Stimulated activated CD4-positive, alpha-beta T cell treated with anti-CD3 and anti-CD28 coated beads, Interleukin-15, amount 100 ng/mL, for 1 hour (primary cell): ENCODE measurements around the gene PLCD3.

ENCODE experiments used
- DNase-seq, 2 donors: peaks; one replicate each; pipeline ENCODE4 v3.0.0-alpha.2; 2020; ENCODE audit warnings: low read depth in 1 of 2, low spot score in 1 of 2

Gene PLCD3

DNA sequence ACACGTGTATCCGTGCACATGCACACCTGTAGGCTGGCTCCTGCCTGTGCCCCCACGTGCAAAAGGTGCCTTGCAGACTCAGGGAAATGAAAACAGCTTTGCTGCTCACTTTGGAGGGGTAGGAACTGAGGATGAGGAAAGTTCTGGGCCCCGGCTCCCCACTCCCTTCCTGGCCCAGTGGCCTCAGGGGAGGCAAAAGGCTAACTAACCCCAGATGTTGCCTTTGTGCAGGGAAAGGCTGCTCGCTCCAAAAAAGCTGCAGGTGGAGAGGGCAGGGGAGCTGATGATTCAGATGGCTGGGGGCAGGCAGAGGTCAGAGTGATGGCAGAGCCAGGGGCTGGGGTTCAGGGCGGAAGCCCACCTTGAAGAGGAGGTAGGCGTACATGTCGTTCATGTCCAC lies 12.4 kb downstream of the PLCD3 start:
- no peak for DNase-seq

DNA sequence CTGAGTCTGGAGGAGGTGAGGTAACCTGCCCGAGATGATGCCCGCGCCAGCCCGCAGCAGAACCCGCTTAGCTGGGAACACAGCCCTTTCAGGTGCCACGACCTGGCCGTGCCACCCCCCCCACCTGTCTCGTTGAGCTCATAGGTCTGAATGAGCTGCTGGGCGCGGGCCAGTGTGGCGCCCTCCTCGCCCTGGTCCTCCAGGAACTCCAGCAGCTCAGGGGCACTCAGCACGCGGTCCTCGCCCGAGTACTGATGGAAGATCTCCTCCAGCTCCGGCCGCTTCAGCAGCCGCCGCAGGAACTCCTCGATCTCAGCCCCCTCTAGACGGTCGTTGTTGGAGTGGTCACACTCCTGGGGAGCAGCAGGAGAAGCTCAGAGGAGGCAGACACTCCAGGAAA lies 13.6 kb downstream of the PLCD3 start:
- no peak for DNase-seq

DNA sequence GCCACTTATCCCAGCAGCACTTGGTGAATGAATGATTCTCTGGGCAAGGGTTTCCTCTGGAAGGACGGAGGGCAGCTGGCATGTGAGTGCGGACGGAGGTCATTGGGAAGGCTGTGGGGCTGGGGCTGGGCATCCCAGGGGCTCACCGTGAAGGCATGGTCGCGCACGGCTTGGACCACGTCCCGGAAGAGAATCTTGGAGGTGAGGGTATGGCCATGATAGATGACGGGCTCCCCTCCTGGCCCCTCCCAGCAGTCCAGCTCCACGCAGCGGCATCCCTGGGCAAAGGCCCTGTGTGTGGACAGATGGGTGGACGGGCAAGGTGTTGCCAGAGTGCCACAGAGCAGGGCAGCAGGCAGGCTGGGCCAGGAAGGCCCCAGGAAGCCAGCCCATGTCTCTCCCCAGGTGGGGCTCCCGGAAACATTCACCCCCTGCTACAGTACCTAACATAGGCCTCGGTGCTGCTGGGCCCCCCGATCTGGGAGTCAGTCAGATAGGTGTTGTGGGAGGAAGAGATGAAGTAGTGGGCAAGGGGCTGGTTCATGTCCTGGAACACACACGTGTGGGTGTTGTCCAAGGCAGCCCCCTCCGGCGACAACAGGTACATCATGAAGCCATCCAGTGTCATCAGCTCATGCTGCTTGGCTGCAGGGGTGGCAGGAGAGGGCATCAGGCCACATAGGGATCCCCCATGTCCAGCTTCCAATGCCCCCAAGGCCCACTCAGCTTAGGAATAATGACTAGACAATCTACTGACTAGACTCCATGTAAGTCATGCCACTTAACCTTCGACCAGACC lies 14.3 kb downstream of the PLCD3 start:
- DNase-seq = no peak

DNA sequence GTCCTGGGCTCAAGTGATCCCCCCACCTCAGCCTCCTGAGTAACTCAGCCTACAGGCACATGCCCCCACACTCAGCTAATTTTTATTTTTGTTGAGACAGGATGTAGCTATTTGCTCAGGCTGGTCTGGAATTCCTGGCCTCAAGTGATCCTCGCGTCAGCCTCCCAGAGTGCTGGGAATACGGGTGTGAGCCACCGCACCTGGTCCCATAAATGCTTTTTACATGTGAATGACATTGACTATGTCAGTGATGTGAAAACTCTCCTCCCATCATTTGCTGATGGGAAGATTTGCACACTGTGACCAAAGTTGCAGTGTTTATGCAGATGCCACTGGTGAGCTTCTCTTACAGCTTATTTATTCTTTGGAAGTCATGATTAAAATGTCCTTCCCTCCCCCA lies 15.0 kb downstream of the PLCD3 start:
- DNase-seq = no peak

DNA sequence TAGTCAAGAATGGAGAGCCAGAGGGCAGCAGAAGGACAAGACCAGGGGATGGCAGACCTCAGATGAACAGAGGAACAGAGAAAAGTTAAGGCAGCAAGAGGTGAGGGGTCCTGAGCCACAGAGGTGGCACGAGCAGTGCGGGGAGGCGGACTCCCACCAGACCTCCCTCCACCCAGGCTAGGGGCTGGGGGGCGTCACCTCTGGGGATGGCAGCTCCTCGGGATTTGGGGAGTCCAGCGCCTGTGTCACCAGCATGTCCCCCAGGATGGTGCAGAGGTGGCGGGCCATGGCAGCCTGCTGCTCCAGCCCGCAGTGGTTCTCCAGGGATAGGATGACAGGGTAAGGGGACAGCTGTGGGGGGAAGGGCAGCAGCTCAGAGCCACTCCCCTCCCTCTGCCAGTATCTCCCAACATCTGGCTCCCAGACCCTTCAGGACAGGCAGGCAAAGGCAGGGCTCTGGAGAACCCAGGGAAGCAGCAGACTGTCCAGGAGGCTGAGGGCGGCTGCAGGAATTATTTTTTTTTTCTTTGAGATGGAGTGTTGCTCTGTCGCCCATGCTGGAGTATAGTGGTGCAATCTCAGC lies 15.8 kb downstream of the PLCD3 start:
- no peak for DNase-seq

DNA sequence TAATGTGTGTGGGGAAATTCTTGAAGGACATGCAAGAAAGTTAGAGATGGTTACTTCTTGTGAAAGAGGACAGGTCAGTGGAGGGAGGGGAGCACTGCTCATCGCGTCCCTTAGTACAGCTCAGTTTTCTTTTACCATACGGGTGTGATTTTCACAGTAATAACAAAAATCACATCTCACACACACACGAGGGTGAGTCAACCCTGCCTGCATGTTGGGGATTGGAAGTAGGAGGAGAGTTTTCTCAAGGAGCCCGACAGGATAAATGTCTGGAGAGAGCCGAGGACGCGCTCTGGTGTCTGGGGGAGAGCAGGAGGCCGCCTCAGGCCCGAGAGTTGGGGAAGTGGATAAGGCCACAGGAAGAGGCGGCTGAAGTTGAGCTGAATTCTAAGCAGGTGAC lies 16.4 kb downstream of the PLCD3 start:
- DNase-seq = no peak

GRCh38 chr17:45115015-45115625 lies 17.2 kb downstream of the PLCD3 start:
- no peak for DNase-seq

- no peak for DNase-seq
Measured at GRCh38 chr17:45114117-45114932, 18.0 kb downstream of the PLCD3 start.

- no peak for DNase-seq
Measured at GRCh38 chr17:45113424-45113754, 18.9 kb downstream of the PLCD3 start.

DNA sequence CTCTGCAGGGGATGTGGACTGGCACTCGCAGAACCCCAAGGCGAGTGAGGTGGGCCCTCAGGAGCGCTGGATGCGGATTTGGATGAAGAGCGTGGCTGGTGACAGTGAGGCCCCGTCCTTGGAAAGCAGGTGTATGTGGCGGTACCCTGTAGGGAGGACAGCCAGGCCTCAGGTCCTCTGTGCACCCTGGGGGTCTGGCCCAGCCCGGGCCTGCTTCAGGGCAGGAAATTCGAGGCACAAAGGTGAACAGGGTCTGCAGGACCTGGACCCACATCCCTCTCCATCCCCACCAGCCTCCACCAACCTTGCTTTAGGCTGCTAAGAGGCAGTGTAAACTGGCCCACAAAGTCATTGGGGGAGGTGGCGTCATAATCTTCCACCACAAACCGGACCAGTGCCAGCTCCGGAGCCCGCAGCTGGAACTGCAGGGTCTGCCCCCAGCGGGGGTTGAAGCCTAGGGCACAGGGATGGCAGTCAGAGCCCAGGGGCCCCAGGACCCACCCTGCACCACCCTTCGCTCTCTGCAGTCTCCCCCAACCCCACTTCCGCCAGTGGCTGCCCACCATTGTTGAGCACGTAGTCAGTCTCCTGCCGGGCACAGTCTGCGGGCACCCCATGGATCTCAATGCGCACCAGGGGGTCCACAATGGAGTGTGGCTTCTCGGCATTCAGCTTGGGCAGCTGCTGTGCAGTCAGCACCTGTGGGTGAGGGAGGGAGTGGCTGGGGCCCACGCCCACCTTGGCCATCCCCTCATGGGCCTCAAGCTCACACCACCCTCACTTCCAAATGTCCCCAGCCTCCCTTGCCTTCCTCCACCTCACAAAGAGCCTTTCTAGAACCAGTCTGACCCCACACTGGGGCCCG lies 19.5 kb downstream of the PLCD3 start:
- DNase-seq = no peak

DNA sequence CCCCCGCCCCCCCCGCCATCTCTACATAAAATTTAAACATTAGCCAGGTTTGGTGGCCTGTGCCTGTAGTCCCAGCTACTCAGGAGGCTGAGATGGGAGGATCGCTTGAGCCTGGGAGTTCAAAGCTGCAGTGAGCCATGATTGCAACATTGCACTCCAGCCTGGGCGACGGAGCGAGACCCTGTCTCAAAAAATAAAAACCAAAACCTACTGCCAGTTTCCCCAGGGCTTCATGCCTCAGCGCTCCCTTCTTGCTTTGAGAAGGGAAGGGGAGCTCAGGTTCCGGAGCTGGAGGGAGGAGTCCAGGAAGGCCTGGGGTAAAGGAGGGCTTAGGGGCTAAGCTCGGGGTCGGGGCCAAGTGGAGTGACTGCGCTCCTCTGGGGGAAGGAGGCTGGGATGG lies 20.5 kb downstream of the PLCD3 start:
- DNase-seq = no peak

DNA sequence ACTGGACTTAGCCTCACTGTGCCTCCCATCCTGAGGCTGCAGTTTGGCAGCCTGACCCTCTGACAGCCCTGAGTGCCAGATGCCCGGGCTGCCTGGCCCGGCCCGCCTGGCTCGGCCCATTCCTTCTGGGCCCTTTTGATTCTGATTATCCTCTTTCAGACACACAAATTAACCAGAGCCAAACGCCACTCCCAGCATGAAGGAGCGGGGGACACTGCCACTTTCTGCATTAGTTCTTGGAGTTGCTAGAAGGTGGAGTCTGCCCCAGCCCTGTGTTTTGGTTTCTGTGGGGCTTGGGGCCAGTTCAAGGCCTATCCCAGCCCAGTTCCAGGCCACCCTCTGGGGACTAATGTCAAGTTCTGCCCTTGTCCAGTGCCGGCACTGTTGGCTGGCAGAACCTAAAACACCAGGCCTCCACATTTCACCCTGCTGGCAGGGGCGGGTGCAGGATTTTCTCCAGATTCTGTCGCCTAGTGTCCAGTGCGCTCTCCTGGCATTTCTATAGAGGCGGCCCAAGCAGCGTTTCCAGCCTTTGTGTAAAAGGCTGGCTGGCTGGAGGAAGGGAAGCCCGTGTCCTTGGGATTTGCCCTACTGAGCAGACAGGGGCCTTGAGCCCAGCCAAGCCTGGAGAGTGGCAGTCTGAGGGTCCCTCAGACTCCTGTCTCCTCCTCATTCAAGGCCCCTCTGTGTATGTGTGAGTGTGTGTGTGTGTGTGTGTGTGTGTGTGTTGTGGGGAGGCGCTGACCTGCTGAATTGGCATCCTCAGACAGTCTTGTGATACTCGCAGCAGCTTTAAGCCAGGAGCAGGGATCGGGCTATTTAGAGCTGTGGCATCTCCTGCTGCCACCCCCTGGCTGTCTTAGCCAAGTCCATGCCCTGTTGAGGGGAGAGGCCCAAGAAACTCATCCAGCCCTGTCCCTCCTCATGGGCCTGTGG lies 21.4 kb downstream of the PLCD3 start:
- no peak for DNase-seq

- no peak for DNase-seq
Measured at GRCh38 chr17:45108595-45109521, 23.5 kb downstream of the PLCD3 start.

DNA sequence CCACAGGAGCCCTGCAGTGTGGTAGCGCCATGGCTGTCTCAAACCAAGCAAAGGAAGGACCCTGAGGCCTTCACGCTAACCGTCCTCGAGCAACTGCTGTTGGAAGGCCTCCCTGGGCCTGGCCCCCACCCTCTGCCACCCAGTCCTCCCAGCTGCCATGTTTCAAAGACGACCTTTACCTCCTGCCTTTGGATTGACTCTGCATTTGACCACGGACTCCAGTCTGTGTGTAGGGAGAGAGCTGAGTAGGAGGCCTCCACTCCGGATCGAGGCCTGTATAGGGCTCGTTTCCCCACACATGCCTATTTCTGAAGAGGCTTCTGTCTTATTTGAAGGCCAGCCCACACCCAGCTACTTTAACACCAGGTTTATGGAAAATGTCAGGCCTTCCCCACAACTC lies 24.3 kb downstream of the PLCD3 start:
- DNase-seq = no peak

DNA sequence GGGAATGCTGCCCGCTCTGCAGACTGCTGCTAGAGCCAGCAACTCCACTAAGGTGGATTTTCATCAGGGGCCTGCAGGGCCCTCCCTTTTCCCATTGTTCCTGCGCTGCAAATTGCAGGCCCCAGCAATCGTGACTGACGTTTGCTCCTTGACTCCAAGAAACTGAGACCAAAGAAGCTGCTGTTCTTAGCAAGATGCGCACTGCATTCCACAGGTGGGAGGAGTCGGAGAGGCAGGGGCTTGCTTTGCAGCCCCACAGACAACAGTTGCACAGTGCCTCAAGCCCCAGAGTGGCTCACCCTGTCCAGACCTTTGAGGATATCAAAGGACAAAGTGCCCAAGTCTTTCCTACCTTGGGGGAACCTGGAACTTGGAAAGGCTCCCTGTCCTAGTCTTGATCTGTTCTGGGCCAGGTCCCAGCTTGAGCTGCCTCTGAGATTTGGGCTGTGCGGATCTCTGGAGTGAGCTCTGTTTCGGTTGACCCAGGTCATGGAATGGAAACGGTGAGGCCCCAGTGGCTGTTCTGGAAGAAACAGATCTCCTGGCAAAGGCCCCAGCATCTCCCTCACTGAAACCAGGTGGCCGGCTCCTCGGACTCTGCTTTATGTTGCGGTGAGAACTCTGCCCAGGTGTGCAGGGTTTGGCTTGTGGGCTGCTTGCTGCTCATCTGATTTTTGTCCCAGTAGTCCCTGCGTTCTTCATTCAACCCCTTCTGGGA lies 24.9 kb downstream of the PLCD3 start:
- no peak for DNase-seq

GRCh38 chr17:45106582-45106981 lies 25.7 kb downstream of the PLCD3 start:
- no peak for DNase-seq

DNA sequence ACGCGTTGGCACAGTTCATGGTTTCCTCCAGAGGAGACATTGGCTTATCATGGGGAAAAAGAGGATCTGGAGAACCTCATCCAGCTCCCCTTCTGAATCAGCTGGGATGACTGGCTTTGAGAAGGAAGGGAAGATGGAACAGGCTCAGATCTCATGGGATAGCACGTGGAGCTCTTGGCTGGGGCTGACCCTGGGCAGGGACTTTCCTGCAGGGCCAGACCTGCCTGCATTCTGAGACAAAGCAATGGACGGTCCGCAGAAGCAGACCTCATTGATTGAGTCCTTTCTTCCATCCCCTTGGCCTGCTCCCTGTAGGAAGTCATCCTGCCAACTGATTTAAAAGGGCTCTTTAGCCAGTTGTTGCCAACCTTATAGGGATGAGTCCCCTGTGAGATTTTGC lies 26.2 kb downstream of the PLCD3 start:
- no peak for DNase-seq
